ENCODE data around the gene LONP2.
"Not testable (repeated sequence)": the region's sequence is repeated elsewhere in the genome, so short reads cannot be mapped to it uniquely, and the experiment has no call there.

The LONP2 gene

GRCh38 chr16:48308535-48308934 is 64.4 kb downstream of the LONP2 start:
- no peak for TF ChIP-seq CTCF (IDR thresholded peaks at IDR 0.05; ENCODE audit: insufficient read depth, missing control alignments)
- DNase-seq (ENCODE audit: insufficient read length, low spot score) (no peak), FAIRE-seq (no peak)

DNA sequence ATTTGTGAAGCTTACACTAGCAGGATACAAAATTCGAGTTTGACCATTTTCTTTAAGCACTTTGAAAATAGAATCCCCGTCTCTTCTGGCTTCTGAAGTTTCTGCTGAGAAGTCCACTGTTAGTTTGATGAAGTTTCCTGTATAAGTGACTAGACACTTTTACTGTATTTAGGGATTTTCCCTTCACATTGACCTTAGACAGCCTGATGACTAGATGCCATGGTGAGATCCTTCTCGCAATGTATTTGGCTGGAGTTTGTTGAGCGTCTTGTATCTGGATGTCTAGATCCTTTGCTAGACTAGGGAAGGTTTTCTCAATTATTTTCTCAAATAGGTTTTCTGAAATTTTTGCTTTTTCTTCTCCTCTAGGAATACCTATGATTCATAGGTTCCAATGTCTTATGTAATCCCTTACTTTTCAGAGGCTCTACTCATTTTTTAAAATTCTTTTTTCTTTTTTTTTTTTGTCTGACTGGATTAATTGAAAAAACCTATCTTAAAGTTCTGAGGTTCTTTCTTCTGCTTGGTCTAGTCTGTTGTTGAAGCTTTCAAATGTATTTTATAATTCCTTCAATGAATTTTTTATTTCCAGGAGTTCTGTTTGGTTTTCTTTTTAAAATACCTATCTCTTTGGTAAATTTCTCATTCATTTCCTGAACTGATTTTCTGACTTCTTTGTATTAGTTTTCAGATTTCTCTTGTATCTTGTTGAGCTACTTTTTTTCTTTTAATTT is 67.0 kb downstream of the LONP2 start:
- FAIRE-seq (no peak), DNase-seq (ENCODE audit: insufficient read length, low spot score) (no peak)
- no peak for TF ChIP-seq CTCF (IDR thresholded peaks at IDR 0.05; ENCODE audit: insufficient read depth, missing control alignments)

DNA sequence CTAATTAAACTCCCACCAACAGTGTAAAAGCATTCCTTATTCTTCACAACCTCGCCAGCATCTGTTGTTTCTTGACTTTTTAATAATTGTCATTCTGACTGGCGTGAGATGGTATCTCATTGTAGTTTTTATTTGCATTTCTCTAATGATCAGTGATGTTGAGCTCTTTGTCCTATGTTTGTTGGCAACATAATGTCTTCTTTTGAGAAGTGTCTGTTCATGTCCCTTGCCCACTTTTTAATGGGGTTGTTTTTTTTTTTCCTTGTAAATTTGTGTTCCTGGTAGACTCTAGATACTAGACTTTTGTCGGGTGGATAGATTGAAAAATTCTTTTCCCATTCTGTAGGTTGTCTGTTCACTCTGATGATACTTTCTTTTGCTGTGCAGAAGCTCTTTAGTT is 69.8 kb downstream of the LONP2 start:
- FAIRE-seq; DNase-seq (ENCODE audit: insufficient read length, low spot score): not testable (repeated sequence)

DNA sequence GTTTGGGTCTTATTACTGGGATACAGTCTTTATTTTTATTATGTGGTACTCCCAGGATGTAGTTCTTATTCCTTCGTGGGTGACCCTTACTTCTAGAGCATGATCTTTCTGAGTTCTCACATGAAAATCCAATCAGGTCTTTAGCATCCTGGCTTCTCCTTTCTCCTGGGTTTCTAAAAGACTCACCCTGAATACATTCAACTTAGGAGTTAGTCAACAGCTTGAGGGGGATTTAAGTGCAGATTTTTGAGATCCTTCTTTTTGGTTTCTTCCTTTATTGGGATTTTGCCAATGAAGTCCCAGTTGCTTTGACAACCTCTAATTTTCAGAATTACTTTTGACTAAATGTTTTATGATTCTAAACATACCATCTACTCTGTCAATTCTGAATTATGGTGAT is 72.9 kb downstream of the LONP2 start:
- TF ChIP-seq CTCF (IDR thresholded peaks at IDR 0.05; ENCODE audit: insufficient read depth, missing control alignments) = no peak
- FAIRE-seq (no peak), DNase-seq (ENCODE audit: insufficient read length, low spot score) (no peak)

GRCh38 chr16:48317614-48318315 is 73.7 kb downstream of the LONP2 start:
- DNase-seq (ENCODE audit: insufficient read length, low spot score) (no peak), FAIRE-seq (no peak)
- no peak for TF ChIP-seq CTCF (IDR thresholded peaks at IDR 0.05; ENCODE audit: insufficient read depth, missing control alignments)

GRCh38 chr16:48318630-48319029 is 74.5 kb downstream of the LONP2 start:
- no peak for TF ChIP-seq CTCF (IDR thresholded peaks at IDR 0.05; ENCODE audit: insufficient read depth, missing control alignments)
- FAIRE-seq (no peak), DNase-seq (ENCODE audit: insufficient read length, low spot score) (no peak)

- no peak for FAIRE-seq
- no peak for TF ChIP-seq CTCF (IDR thresholded peaks at IDR 0.05; ENCODE audit: insufficient read depth, missing control alignments)
- no peak for DNase-seq (ENCODE audit: insufficient read length, low spot score)
Measured at GRCh38 chr16:48321317-48322036, 77.4 kb downstream of the LONP2 start.
